ENCODE measurements around the gene CKLF. TPM values are rescaled to one million over a fixed set of nuclear protein-coding genes. Genes with fewer than 3 reads are reported as not detected.

The CKLF gene
- total RNA-seq, 1 donor from 2014 or later = 14.7 TPM

DNA sequence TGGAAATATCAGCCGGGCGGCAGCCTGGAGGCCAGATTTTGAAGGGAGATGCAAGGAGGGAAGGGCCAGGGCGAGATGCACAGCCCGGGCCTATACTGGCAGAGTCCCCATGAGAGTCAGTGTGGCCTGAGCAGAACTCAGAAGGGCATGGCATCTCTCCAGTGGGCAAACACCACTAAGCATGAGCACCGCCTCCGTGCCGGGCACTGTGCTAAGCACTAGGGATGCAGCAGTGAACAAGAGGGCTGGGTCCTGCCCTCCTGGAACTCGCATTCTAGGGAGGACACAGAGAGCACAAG lies 35.9 kb upstream of the CKLF start:
- DNase-seq (ENCODE audit: missing footprints) (no peak), ATAC-seq (no peak)
- intact Hi-C loops (cut with DNase I) = loop anchor here (1.0 kb wide), 1 partner anchor 33 kb away; no protein-coding TSS in a partner anchor

- ATAC-seq (peak; percentile 96), DNase-seq (ENCODE audit: missing footprints) (peak; percentile 96)
- intact Hi-C loops (cut with DNase I) = loop anchor here (1.0 kb wide), 1 partner anchor 32 kb away; no protein-coding TSS in a partner anchor
Observed at GRCh38 chr16:66516808-66517585, 35.4 kb upstream of the CKLF start.

GRCh38 chr16:66517586-66518263 lies 34.7 kb upstream of the CKLF start:
- intact Hi-C loops (cut with DNase I) = no loop called here
- DNase-seq (ENCODE audit: missing footprints) = peak; percentile 64
- ATAC-seq = no peak

- intact Hi-C loops (cut with DNase I) = no loop called here
- ATAC-seq = no peak
- DNase-seq (ENCODE audit: missing footprints) = no peak
Observed at GRCh38 chr16:66519482-66520373, 32.6 kb upstream of the CKLF start.

DNA sequence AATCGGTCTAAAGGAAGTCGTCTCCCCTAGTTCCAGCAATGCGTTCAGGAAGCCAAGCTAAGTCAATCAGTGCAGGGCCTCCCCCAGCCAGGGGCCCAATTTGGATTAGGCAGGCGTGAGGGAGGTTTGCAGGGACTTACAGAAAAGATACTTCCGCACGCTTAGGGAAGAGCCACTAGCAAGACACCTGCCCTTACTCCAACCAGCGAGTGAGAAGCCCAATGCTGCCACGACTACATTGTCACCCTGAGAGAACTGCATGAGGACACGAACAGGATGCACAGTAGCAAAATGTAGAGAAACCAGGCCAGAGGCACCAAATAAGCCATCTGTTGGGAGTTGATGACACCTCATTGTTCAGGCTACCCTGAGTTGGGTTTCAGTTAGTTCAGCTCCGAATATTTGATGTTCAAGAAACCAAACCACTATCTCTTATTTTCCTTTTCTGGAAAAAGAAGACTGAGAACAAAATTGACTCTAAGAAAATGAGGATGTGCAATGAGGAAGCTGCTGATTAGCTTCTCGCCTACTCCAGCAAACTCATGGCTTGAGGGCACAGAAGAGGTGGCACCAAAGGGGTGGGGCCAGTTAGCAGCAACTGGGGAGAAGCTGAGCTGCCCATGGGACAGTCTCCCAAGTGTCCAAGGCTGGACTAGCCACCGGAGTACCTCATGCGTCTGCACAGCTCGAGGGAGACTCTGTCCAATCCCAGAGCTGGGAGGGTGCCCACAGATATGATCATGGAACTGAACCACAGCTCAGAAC lies 31.8 kb upstream of the CKLF start:
- DNase-seq (ENCODE audit: missing footprints) (peak; percentile 71), ATAC-seq (no peak)
- intact Hi-C loops (cut with DNase I) = no loop called here

GRCh38 chr16:66521252-66521713 lies 31.1 kb upstream of the CKLF start:
- no peak for DNase-seq (ENCODE audit: missing footprints)
- ATAC-seq = no peak
- intact Hi-C loops (cut with DNase I) = no loop called here

- ATAC-seq (no peak), DNase-seq (ENCODE audit: missing footprints) (peak; percentile 87)
- intact Hi-C loops (cut with DNase I) = no loop called here
Observed at GRCh38 chr16:66521951-66522771, 30.2 kb upstream of the CKLF start.

- ATAC-seq (no peak), DNase-seq (ENCODE audit: missing footprints) (no peak)
- intact Hi-C loops (cut with DNase I) = no loop called here
Observed at GRCh38 chr16:66522816-66523590, 29.4 kb upstream of the CKLF start.

DNA sequence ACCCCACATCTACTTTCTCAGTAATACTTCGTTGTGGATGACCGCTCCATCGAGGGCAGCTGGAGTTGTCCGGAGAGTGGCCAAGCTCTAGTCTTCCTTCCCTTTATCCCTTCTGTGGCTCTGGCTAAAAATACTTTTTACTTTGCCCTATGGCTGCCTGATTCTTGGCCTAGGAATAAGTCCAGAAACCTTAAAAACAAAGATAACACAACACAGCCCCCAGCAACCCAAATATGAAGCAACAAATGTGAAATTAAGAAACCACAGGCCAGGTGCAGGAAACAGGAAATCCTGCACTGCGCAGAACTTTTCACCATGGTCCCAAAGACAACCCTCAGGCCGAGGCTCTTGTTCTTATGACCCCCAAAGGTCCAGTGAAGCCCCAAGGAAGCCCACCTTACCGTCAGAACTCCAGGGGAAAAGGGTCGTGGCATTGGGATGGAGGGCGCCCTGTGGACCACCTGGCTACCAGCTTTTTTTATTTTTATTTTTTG lies 28.5 kb upstream of the CKLF start:
- peak; percentile 12 for ATAC-seq
- intact Hi-C loops (cut with DNase I) = no loop called here

DNA sequence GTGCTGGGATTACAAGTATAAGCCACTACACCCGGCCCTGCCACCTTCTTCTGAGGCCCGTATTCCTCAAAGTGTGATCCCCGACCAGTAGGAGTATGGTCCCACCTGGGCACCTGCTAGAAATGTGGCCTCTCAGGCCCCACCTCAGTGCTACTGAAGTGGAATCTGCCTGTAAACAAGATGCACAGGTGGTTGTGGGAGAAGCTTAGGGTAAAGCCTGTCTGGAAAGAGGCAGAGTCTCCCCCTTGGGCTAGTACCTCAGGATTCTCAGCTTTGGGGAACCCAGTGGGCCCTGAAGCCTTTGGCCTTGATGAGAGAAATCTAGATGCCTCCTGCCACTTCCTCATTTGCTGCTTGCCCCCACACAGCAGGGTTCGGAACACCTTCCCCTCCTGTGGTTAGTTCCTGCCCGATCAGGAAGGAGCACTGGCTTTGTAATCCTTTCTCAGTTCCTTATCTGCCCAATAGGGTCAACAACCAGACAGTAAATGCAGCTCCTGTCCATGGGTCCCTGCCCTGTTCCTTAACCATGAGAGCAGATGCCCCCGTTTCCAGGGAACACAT lies 27.7 kb upstream of the CKLF start:
- peak; percentile 55 for ATAC-seq
- intact Hi-C loops (cut with DNase I) = no loop called here
- DNase-seq (ENCODE audit: missing footprints) = peak; percentile 64

More for the DNA sequence above, 28.5 kb upstream of the CKLF start:
- DNase-seq (ENCODE audit: missing footprints) = peak; percentile 67

DNA sequence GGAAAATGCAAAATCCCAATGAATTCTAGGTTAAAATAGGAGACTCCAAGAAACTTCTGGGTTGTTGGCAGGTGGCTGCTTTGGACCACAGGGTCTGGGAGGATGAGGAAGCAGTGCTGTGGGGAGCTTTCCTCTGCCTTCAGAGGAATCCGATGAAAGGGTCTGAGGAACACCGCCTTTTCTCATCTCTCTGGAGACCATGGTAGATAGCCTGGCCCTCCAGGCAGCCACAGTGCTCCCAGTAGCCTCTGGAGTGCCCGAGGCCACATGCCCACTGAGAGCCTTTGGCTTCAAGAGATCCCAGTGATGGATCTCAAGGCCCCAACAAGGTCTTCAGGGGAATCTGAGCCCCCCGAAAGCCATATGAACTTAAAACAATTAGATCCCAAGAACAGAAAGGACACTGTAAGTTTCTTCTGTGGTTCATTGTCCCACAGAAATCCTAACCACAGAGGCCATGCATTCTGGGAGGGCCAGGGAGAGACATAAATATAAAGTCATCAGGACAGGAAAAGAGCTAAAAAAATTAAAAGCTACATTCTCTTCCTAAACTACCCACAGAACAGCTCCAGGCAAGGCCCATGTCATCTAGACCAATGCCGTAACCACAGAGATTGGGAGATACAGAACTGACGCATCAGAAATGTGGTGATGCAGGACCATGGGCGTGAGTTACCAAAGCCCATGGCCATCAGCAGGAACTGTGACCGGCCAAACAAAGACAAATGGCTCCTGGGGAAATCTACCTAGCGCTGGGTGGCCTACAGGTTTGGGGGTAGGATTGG lies 26.8 kb upstream of the CKLF start:
- DNase-seq (ENCODE audit: missing footprints) (no peak), ATAC-seq (no peak)
- intact Hi-C loops (cut with DNase I) = no loop called here

DNA sequence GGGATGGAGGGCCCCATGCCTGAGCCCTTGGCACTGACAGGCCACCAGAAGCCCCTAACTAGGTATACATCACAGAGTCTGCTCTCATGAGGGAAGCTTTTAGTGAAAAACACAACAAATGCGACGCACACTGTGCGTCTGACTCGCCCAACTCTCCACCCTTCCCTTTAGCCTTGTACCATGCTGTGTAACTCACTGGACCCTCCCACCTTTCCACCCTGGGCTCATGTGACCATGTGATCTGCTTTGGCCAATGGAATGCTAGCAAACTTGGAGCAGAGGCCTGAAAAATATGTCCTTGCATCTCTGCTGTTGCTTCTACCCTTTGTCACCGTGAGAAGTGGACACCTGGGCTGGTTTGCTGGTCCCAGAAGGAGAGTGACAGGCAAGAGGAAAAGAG lies 24.1 kb upstream of the CKLF start:
- peak; percentile 9 for DNase-seq (ENCODE audit: missing footprints)
- intact Hi-C loops (cut with DNase I) = no loop called here
- ATAC-seq = no peak

- intact Hi-C loops (cut with DNase I) = no loop called here
- ATAC-seq = no peak
- peak; percentile 27 for DNase-seq (ENCODE audit: missing footprints)
Observed at GRCh38 chr16:66529475-66529874, 22.9 kb upstream of the CKLF start.

DNA sequence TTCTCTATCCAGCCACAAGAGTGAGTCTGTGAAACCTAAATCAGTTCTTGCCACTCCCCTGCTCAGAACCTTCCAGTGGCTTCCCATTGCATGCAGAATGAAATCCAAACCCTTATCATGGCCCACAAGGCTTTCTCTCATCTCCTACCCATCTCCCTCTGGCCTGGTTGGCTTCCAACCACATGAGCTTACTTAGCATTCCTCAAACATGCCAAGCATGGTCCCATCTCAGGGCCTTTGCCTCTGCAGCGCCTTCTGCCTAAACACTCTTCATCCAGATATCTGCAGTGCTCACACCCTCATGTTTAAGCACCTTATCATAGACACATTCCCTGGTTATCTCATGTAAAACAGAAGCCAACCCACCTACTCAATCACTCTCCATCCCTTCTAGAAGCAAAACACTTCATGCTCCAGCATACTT lies 18.0 kb upstream of the CKLF start:
- no peak for ATAC-seq
- intact Hi-C loops (cut with DNase I) = no loop called here
- DNase-seq (ENCODE audit: missing footprints) = no peak

- DNase-seq (ENCODE audit: missing footprints) (no peak), ATAC-seq (no peak)
- intact Hi-C loops (cut with DNase I) = no loop called here
Observed at GRCh38 chr16:66536525-66536924, 15.9 kb upstream of the CKLF start.

DNA sequence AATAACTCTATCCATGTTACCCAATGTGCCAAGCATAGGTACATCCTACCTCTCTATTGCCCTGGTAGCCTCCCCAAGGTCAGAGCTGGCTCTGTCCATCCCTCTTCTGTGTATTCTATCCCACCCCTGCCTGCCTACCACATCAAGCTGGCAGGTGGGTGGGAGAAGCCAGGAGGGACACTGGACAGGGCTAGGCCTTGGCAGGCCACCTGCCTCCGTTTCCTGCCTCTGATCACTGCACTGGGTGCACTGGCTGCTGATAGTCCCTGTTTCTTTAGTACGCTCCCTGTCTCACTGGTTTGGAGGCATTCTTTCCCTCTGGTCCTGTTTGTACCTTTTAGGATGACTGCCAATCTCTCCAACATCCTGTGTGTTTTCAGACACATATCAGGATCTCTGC lies 15.1 kb upstream of the CKLF start:
- DNase-seq (ENCODE audit: missing footprints) (no peak), ATAC-seq (no peak)
- intact Hi-C loops (cut with DNase I) = no loop called here
